GM12878 (cell line): ENCODE results near the gene CDKN2B. TPM values are rescaled to one million over a fixed set of nuclear protein-coding genes. Genes with fewer than 3 reads are reported as not detected.

Experiments
- ATAC-seq: fragments of 200-7000 bp; cut with Tn5 transposase; 3 replicates; pipeline ENCODE4 v1.9.1; 2020; ENCODE audit warnings: mild to moderate bottlenecking, moderate library complexity
- BruUV-seq: library from RNA; stranded (reverse); fragments of 400-500 nt; replicated peaks from 2 replicates; lab custom pipeline; 2021; lab: Mats Ljungman, UMichigan
- CTCF ChIA-PET: fragments of 300-600 bp; sonication (Branson Sonifier 250); formaldehyde crosslinking; extraction: SDS; loops from one replicate; lab custom pipeline; 2021; ENCODE audit warnings: inconsistent platforms; lab: Yijun Ruan, JAX
- POLR2A ChIA-PET: fragments of 350-600 bp; formaldehyde crosslinking; extraction: SDS; loops from one replicate; lab custom pipeline; 2021; ENCODE audit warnings: inconsistent platforms; lab: Charles Lee
- RAD21 ChIA-PET: fragments of 300-600 bp; sonication (Branson Sonifier 250); formaldehyde crosslinking; loops from one replicate; lab custom pipeline; 2023; ENCODE audit warnings: antibody characterized with exemption; ENCODE audit not compliant: unreplicated experiment; lab: Charles Lee
- SMC1A ChIA-PET: fragments of 300-600 bp; sonication (Branson Sonifier 250); formaldehyde crosslinking; loops from one replicate; lab custom pipeline; 2023; ENCODE audit not compliant: unreplicated experiment, uncharacterized antibody; lab: Charles Lee
- DNase-seq: peaks from one replicate; pipeline ENCODE4 v3.0.0-alpha.2; 2011; ENCODE audit warnings: low read depth, low spot score
- FAIRE-seq: peaks from 3 replicates; lab custom pipeline; 2011; peaks lifted over from hg19 to GRCh38; lab: Jason Lieb, UNC
- H2AFZ ChIP-seq: 2 replicates; pipeline ENCODE4 v1.6.0; 2011; ENCODE audit warnings: low read depth, low read length, control low read depth; ENCODE audit not compliant: control insufficient read depth
- H3K27ac ChIP-seq: 2 replicates; pipeline ENCODE4 v1.5.1; 2011; ENCODE audit warnings: control low read depth; ENCODE audit not compliant: control insufficient read depth, insufficient read depth
- H3K27me3 ChIP-seq, 2 experiments: replicated peaks in 1 of 2; 2 replicates each; pipeline versions ENCODE4 v1.6.0 to v1.6.1; 2011; ENCODE audit warnings: low read length in 1 of 2; ENCODE audit not compliant: control insufficient read depth in 2 of 2, insufficient read depth in 2 of 2
- H3K36me3 ChIP-seq, 2 experiments: 2 replicates each; pipeline ENCODE4 v1.5.1; 2011; ENCODE audit warnings: low read length in 1 of 2; ENCODE audit not compliant: control insufficient read depth in 2 of 2, insufficient read depth in 2 of 2
- H3K4me1 ChIP-seq: 2 replicates; pipeline ENCODE4 v1.6.1; 2011; ENCODE audit warnings: mild to moderate bottlenecking, low read length, moderate library complexity, mixed read lengths; ENCODE audit not compliant: control insufficient read depth, insufficient read depth
- H3K4me2 ChIP-seq: 2 replicates; pipeline ENCODE4 v1.6.0; 2011; ENCODE audit warnings: control low read depth; ENCODE audit not compliant: control insufficient read depth, insufficient read depth
- H3K4me3 ChIP-seq: fragments of 200-600 bp; sonication (generic); 2 replicates; pipeline ENCODE4 v1.5.1; 2016
- H3K79me2 ChIP-seq: 2 replicates; pipeline ENCODE4 v1.6.0; 2011; ENCODE audit warnings: low read length; ENCODE audit not compliant: control insufficient read depth, insufficient read depth
- H3K9ac ChIP-seq: 2 replicates; pipeline ENCODE4 v1.8.0; 2011; ENCODE audit warnings: low read length, control low read depth, mixed read lengths; ENCODE audit not compliant: control insufficient read depth, insufficient read depth
- H3K9me3 ChIP-seq: replicated peaks from 3 replicates; pipeline ENCODE4 v1.5.1; 2011; ENCODE audit warnings: mild to moderate bottlenecking, low read length; ENCODE audit not compliant: control insufficient read depth, insufficient read depth
- H4K20me1 ChIP-seq: 2 replicates; pipeline ENCODE4 v1.6.0; 2011; ENCODE audit not compliant: control insufficient read depth, insufficient read depth
- EED ChIP-seq: sonication (generic); IDR thresholded peaks from 2 replicates; pipeline ENCODE4 v1.6.1; 2016; ENCODE audit warnings: antibody characterized with exemption, low read depth
- ETV6 ChIP-seq, 2 experiments: fragments of 450-650 bp in 1 of 2; IDR thresholded peaks in 1 of 2; conservative IDR thresholded peaks in 1 of 2; 2 replicates each; pipeline ENCODE4 v1.6.1; 2014; ENCODE audit warnings: antibody characterized with exemption in 1 of 2, borderline replicate concordance in 1 of 2, low read depth in 1 of 2, mild to moderate bottlenecking in 1 of 2, moderate library complexity in 1 of 2
- EZH2 ChIP-seq: IDR thresholded peaks from 2 replicates; pipeline ENCODE4 v1.6.1; 2012; ENCODE audit warnings: low read depth, mild to moderate bottlenecking, control low read depth, inconsistent platforms, low read length, borderline replicate concordance; ENCODE audit not compliant: control insufficient read depth
- FOXK2 ChIP-seq: fragments of 450-650 bp; IDR thresholded peaks from 2 replicates; pipeline ENCODE4 v1.6.1; 2017; ENCODE audit warnings: mild to moderate bottlenecking, moderate library complexity
- IKZF2 ChIP-seq, 2 experiments: fragments of 450-650 bp; IDR thresholded peaks; 2 replicates each; pipeline ENCODE4 v1.6.1; 2017; ENCODE audit warnings: mild to moderate bottlenecking in 2 of 2, moderate library complexity in 2 of 2
- JUNB ChIP-seq: IDR thresholded peaks from 2 replicates; pipeline ENCODE4 v1.6.1; 2016; ENCODE audit warnings: antibody characterized with exemption, mild to moderate bottlenecking
- MXI1 ChIP-seq: fragments of 150-350 bp; IDR thresholded peaks from 2 replicates; pipeline ENCODE4 v1.6.1; 2011; ENCODE audit warnings: low read depth, mild to moderate bottlenecking, inconsistent platforms, low read length, improper control_type of control experiment
- NFIC ChIP-seq: IDR thresholded peaks from 2 replicates; pipeline ENCODE4 v1.6.1; 2012; ENCODE audit warnings: low read depth, mild to moderate bottlenecking, inconsistent platforms, low read length, moderate library complexity
- NR2C1 ChIP-seq: fragments of 450-650 bp; IDR thresholded peaks from 2 replicates; pipeline ENCODE4 v1.6.1; 2017; ENCODE audit warnings: antibody characterized with exemption, mild to moderate bottlenecking, moderate library complexity
- POLR2AphosphoS5 ChIP-seq: IDR thresholded peaks from 2 replicates; pipeline ENCODE4 v1.6.1; 2011; ENCODE audit warnings: mild to moderate bottlenecking, low read length, inconsistent platforms
- SMAD5 ChIP-seq: IDR thresholded peaks from 2 replicates; pipeline ENCODE4 v1.6.1; 2016; ENCODE audit warnings: antibody characterized with exemption, low read depth
- TAF1 ChIP-seq: IDR thresholded peaks from 2 replicates; pipeline ENCODE4 v1.6.1; 2011; ENCODE audit warnings: mild to moderate bottlenecking, low read depth, low read length, borderline replicate concordance
- TARDBP ChIP-seq: IDR thresholded peaks from 2 replicates; pipeline ENCODE4 v1.6.1; 2016; ENCODE audit warnings: borderline replicate concordance
- WGBS: methylation state at CpG from one replicate; pipeline ENCODE4 v1.1.6; 2016; ENCODE audit warnings: low lambda C conversion rate; ENCODE audit not compliant: insufficient replicate concordance, insufficient coverage; ENCODE audit errors: missing lambda C conversion rate; 5-methylcytosine and 5-hydroxymethylcytosine counted together
- in situ Hi-C: fragments of 300-500 bp; cut with MboI; formaldehyde crosslinking; loops from 9 replicates; pipeline ENCODE4 v1.14.3; 2018; ENCODE audit warnings: mixed read lengths
- intact Hi-C: fragments of 100-400 bp; cut with micrococcal nuclease; formaldehyde crosslinking; loops from one replicate; pipeline ENCODE4 v1.14.2; 2022; ENCODE audit not compliant: unreplicated experiment
- polyA plus RNA-seq, 11 experiments: library from polyadenylated mRNA; depleted of rRNA in 4 of 11; unstranded in 6 of 11; stranded (reverse) in 5 of 11; fragments of >200 nt; fragmentation: Nextera tagmentation in 4 of 11; fragmentation: Illumina TruSeq in 1 of 11; extraction: Ambion mirVana in 4 of 11; extraction: Trizol in 1 of 11; gene quantifications; 1 replicate in 1 of 11; 2 replicates in 10 of 11; pipeline versions ENCODE4 v1.2.1 to v1.2.3, GENCODE V29; 2011 to 2016; ENCODE audit warnings: inconsistent platforms in 2 of 11, missing spikeins in 2 of 11, low read depth in 1 of 11
- total RNA-seq, 4 experiments: library from RNA; depleted of rRNA in 3 of 4; stranded (reverse); fragments of >200 nt in 3 of 4; fragmentation: Illumina TruSeq in 1 of 4; extraction: Trizol in 1 of 4; gene quantifications; 2 replicates each; pipeline versions ENCODE4 v1.2.1 to v1.2.3, GENCODE V29; 2013 to 2021
- TF ChIP-seq, protein P1 (sequence below): fragments of 450-650 bp; conservative IDR thresholded peaks from 2 replicates; pipeline ENCODE4 v1.6.1; 2017; ENCODE audit warnings: mild to moderate bottlenecking, moderate library complexity
- TF ChIP-seq, protein P2 (sequence below): fragments of 450-650 bp; IDR thresholded peaks from 2 replicates; pipeline ENCODE4 v1.6.1; 2017; ENCODE audit warnings: mild to moderate bottlenecking, moderate library complexity
- TF ChIP-seq, protein P3 (sequence below): IDR thresholded peaks from 2 replicates; pipeline ENCODE4 v1.6.1; 2012; ENCODE audit warnings: low read depth, low read length, improper control_type of control experiment

Gene CDKN2B
- total and polyA plus RNA-seq, 10 of the 15 experiments (the other 5 are each of a cell fraction or from before 2014, with no cell fraction given): 0.03 to 0.47 (median 0.08) TPM; not detected in 1

DNA sequence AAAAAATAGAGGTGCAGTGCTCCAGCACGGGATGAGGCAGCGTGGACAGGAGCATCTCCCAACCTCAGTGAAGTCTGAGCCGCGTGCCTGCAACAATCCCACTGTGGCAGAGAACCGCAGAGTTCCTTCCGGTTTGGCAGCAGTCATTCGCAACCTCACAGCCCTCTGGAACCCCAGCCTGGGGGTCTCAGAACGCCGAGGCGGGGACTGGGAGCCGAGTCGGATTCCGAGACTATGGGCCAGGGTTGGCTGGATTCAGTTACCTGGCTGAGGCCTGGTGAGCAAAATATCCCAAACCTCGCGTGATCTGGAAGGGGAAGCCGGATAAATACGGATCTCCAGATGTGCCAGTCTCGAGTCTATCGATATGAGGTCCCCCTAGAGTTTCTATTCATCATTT lies 41.9 kb downstream of the CDKN2B start (continued):
- TF ChIP-seq, protein P1, sequence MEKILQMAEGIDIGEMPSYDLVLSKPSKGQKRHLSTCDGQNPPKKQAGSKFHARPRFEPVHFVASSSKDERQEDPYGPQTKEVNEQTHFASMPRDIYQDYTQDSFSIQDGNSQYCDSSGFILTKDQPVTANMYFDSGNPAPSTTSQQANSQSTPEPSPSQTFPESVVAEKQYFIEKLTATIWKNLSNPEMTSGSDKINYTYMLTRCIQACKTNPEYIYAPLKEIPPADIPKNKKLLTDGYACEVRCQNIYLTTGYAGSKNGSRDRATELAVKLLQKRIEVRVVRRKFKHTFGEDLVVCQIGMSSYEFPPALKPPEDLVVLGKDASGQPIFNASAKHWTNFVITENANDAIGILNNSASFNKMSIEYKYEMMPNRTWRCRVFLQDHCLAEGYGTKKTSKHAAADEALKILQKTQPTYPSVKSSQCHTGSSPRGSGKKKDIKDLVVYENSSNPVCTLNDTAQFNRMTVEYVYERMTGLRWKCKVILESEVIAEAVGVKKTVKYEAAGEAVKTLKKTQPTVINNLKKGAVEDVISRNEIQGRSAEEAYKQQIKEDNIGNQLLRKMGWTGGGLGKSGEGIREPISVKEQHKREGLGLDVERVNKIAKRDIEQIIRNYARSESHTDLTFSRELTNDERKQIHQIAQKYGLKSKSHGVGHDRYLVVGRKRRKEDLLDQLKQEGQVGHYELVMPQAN: no peak
- TF ChIP-seq MXI1: no peak
- no peak for TF ChIP-seq IKZF2 (IDR thresholded peaks at IDR 0.05)
- no peak for TF ChIP-seq FOXK2

DNA sequence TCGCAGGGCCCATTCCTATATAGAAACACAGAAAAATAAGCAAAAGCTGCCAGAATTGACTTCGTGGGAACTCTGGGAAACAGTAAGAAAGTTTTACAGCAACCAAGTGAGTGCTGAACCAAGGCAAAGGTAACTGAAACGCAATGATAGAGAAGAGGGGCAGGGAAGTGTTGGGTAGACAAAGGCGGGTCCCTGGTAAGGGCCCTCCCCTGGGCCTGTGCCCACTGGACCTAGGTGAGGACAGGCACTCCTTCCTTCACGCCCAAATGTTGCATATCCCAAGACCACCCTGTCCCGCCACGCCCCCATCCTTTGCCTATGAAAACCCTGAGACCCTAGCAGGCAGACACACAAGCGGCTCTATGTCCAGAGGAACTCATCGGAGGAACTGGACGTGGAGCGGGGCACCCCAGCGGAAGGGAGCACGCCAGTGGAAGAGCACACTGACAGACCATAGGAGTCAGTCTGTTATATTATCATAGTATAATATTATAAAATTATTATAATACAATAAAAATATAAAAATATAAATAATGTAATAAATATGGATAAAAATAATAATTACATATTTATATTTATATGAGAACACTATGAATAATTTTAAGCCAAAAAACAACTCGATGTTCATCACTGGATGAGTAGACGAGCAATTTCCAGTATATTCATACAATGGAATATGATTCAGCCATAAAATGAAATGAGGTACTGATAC lies 42.8 kb downstream of the CDKN2B start:
- no peak overlapping the region for H3K27ac ChIP-seq
- ChIA-PET POLR2A (no interaction called here), RAD21 (no interaction called here), SMC1A (no interaction called here), CTCF (interaction anchor here (0.9 kb wide), 2 partner anchors 41 to 71 kb away, joined by 3 read pairs; no protein-coding TSS in a partner anchor)
- no peaks in the 10 kb centered on the region for H3K36me3 ChIP-seq
- WGBS: 70% methylated on average over 15 of the region's 15 CpGs
- FAIRE-seq: no peak
- H3K9me3 ChIP-seq: peaks cover 8% of the 10 kb centered on the region; the same call in 2 of the 3 replicates
- intact Hi-C loops: no loop called here
- no peak overlapping the region for H2AFZ ChIP-seq
- DNase-seq: no peak
- H3K9ac ChIP-seq: no peak overlapping the region
- peaks cover 8% of the 10 kb centered on the region for H3K4me1 ChIP-seq
- H4K20me1 ChIP-seq: no peaks in the 10 kb centered on the region
- H3K4me2 ChIP-seq: no peak overlapping the region
- ATAC-seq: no peak; the same call in 2 of the 3 replicates
- in situ Hi-C loops: loop anchor here (5.0 kb wide), 1 partner anchor 51 kb away; no protein-coding TSS in a partner anchor
- no TSS peak for BruUV-seq
- no peak overlapping the region for H3K4me3 ChIP-seq
- peaks cover 0 to 11% of the 10 kb centered on the region in 2 experiments; a peak in 2 of 4 replicates for H3K27me3 ChIP-seq
- H3K79me2 ChIP-seq: no peaks in the 10 kb centered on the region
- TF ChIP-seq POLR2AphosphoS5 (no peak), NFIC (no peak), SMAD5 (no peak), EZH2 (no peak), TAF1 (no peak), ETV6 (conservative IDR thresholded peaks at IDR 0.05 in 1 of 2, IDR thresholded peaks at IDR 0.05 in 1 of 2; ENCODE audit: borderline replicate concordance in 1 of 2, low read depth in 1 of 2) (no peak), TARDBP (no peak), NR2C1 (no peak), JUNB (no peak), EED (no peak)
- TF ChIP-seq, protein P2, sequence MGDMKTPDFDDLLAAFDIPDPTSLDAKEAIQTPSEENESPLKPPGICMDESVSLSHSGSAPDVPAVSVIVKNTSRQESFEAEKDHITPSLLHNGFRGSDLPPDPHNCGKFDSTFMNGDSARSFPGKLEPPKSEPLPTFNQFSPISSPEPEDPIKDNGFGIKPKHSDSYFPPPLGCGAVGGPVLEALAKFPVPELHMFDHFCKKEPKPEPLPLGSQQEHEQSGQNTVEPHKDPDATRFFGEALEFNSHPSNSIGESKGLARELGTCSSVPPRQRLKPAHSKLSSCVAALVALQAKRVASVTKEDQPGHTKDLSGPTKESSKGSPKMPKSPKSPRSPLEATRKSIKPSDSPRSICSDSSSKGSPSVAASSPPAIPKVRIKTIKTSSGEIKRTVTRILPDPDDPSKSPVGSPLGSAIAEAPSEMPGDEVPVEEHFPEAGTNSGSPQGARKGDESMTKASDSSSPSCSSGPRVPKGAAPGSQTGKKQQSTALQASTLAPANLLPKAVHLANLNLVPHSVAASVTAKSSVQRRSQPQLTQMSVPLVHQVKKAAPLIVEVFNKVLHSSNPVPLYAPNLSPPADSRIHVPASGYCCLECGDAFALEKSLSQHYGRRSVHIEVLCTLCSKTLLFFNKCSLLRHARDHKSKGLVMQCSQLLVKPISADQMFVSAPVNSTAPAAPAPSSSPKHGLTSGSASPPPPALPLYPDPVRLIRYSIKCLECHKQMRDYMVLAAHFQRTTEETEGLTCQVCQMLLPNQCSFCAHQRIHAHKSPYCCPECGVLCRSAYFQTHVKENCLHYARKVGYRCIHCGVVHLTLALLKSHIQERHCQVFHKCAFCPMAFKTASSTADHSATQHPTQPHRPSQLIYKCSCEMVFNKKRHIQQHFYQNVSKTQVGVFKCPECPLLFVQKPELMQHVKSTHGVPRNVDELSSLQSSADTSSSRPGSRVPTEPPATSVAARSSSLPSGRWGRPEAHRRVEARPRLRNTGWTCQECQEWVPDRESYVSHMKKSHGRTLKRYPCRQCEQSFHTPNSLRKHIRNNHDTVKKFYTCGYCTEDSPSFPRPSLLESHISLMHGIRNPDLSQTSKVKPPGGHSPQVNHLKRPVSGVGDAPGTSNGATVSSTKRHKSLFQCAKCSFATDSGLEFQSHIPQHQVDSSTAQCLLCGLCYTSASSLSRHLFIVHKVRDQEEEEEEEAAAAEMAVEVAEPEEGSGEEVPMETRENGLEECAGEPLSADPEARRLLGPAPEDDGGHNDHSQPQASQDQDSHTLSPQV: no peak
- TF ChIP-seq, protein P3, sequence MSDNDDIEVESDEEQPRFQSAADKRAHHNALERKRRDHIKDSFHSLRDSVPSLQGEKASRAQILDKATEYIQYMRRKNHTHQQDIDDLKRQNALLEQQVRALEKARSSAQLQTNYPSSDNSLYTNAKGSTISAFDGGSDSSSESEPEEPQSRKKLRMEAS: no peak
